Measurements from ENCODE around the gene UBE2Q1.

- TF ChIP-seq CTCF (IDR thresholded peaks at IDR 0.05) (peak; percentile 86 to 95 (median 87)), POLR2A (IDR thresholded peaks at IDR 0.05) (no peak)
Observed at GRCh38 chr1:154559466-154560044, 1.1 kb upstream of the UBE2Q1 start.

Data from testis (tissue), 2 donors.